Esophagus squamous epithelium (tissue), 5 donors: ENCODE measurements around the gene ECE2. TPM values are rescaled to one million over a fixed set of nuclear protein-coding genes. Genes with fewer than 3 reads are reported as not detected.

Source experiments
- DNase-seq: peaks from one replicate; lab custom pipeline; 2025; lab: John Stamatoyannopoulos, UW
- H3K27ac ChIP-seq, 4 donors: fragments of 200-600 bp; sonication (generic); one replicate each; pipeline ENCODE4 v1.5.1; 2016 to 2019; ENCODE audit warnings: mild to moderate bottlenecking in 1 of 4
- H3K27me3 ChIP-seq, 4 donors: fragments of 200-600 bp; sonication (generic); 1 replicate in 3 of 4; 2 replicates in 1 of 4; pipeline versions ENCODE4 v1.5.1 to v1.6.0; 2017 to 2021; ENCODE audit warnings: antibody characterized with exemption in 1 of 4
- H3K36me3 ChIP-seq, 3 donors: fragments of 200-600 bp; sonication (generic); one replicate each; pipeline ENCODE4 v1.5.1; 2016 to 2019
- H3K4me1 ChIP-seq, 3 donors: fragments of 200-600 bp; sonication (generic); one replicate each; pipeline ENCODE4 v1.5.1; 2017 to 2019
- H3K4me3 ChIP-seq, 4 donors: fragments of 200-600 bp; sonication (generic); 1 replicate in 3 of 4; 2 replicates in 1 of 4; pipeline ENCODE4 v1.5.1; 2016 to 2019; ENCODE audit warnings: mild to moderate bottlenecking in 2 of 4, moderate library complexity in 1 of 4
- H3K9me3 ChIP-seq, 3 donors: fragments of 200-600 bp; sonication (generic); one replicate each; pipeline ENCODE4 v1.5.1; 2016 to 2019
- CTCF ChIP-seq, 6 experiments: fragments of 450-650 bp in 4 of 6; fragments of 200-600 bp in 2 of 6; sonication (generic) in 2 of 6; IDR thresholded peaks; one replicate each; pipeline ENCODE4 v1.5.1; 2016 to 2019; ENCODE audit warnings: antibody characterized with exemption in 6 of 6, mild to moderate bottlenecking in 4 of 6, moderate library complexity in 4 of 6
- POLR2A ChIP-seq, 4 donors: fragments of 450-650 bp; IDR thresholded peaks; one replicate each; pipeline ENCODE4 v1.6.1; 2017; ENCODE audit warnings: antibody characterized with exemption in 4 of 4, mild to moderate bottlenecking in 4 of 4, moderate library complexity in 3 of 4
- WGBS, 2 donors: methylation state at CpG; one replicate each; pipeline ENCODE4 v1.1.5; 2018; 5-methylcytosine and 5-hydroxymethylcytosine counted together
- intact Hi-C: fragments of 100-400 bp; cut with DNase I; formaldehyde crosslinking; loops from one replicate; pipeline ENCODE4 v1.15.0; 2022
- total RNA-seq, 4 donors: library from RNA; depleted of rRNA; stranded (reverse); fragments of >200 nt; gene quantifications; one replicate each; pipeline ENCODE4 v1.1.0, GENCODE V29; 2016
- donor health status: DM: yes; HTN: yes; CAD: no.

The ECE2 gene
- total RNA-seq, 4 donors from 2014 or later, result not detected

- intact Hi-C loops, result no loop called here
- Histone ChIP-seq H3K4me3 (peak within 1 kb of the TSS; percentile 74 to 89 (median 76)), H3K36me3 (peaks cover 16 to 25% (median 17%) of the 10 kb centered on the region in 3 donors), H3K4me1 (peaks cover 5 to 30% (median 17%) of the 10 kb centered on the region in 3 donors), H3K9me3 (no peaks in the 10 kb centered on the region), H3K27me3 (no peaks in the 10 kb centered on the region), H3K27ac (peak within 1 kb of the TSS; percentile 80 to 91 (median 86))
- 0 to 1% methylated on average over 25 to 42 of the region's 49 CpGs for WGBS, 2 donors
- TF ChIP-seq POLR2A (IDR thresholded peaks at IDR 0.05) (peak in 1 of 4 donors; percentile 68), CTCF (IDR thresholded peaks at IDR 0.05) (no peak)
- peak; percentile 29 for DNase-seq
Measured at GRCh38 chr3:184248454-184249411, 27.1 kb upstream of the ECE2 start, which contains the start of gene ALG3. Gene ALG3, minus strand, starts transcription at chr3:184248962. Its CDS starts 22 bp downstream, at chr3:184248940.

- peak; percentile 73 for DNase-seq
- H3K4me3 ChIP-seq, result peak within 1 kb of the TSS; percentile 74 to 89 (median 76)
- peak; percentile 25 to 47 (median 28) for TF ChIP-seq CTCF (IDR thresholded peaks at IDR 0.05)
- peak in 1 of 4 donors; percentile 16 for TF ChIP-seq POLR2A (IDR thresholded peaks at IDR 0.05)
- intact Hi-C loops, result no loop called here
- H3K9me3 ChIP-seq, result no peaks in the 10 kb centered on the region
- H3K27ac ChIP-seq, result peak within 1 kb of the TSS; percentile 80 to 91 (median 86)
- peaks cover 8 to 17% (median 9%) of the 10 kb centered on the region in 3 donors for H3K36me3 ChIP-seq
- 0 to 1% methylated on average over 10 to 24 of the region's 54 CpGs for WGBS, 2 donors
- H3K4me1 ChIP-seq, result peaks cover 5 to 30% (median 17%) of the 10 kb centered on the region in 3 donors
- no peaks in the 10 kb centered on the region for H3K27me3 ChIP-seq
Measured at GRCh38 chr3:184249412-184250166, 26.2 kb upstream of the ECE2 start, which contains the start of gene EEF1AKMT4. Gene EEF1AKMT4, plus strand, starts transcription at chr3:184249672. Its CDS starts 23 bp downstream, at chr3:184249695.

- WGBS, 2 donors, result 15 to 17% methylated on average over 15 to 17 of the region's 20 CpGs
- Histone ChIP-seq H3K4me3 (peak overlapping the region; percentile 74 to 89 (median 76)), H3K36me3 (peaks cover under 1 to 10% (median 2%) of the 10 kb centered on the region in 3 donors), H3K27me3 (no peaks in the 10 kb centered on the region), H3K4me1 (peaks cover 5 to 30% (median 17%) of the 10 kb centered on the region in 3 donors), H3K9me3 (no peaks in the 10 kb centered on the region), H3K27ac (peak overlapping the region; percentile 80 to 91 (median 86))
- intact Hi-C loops, result no loop called here
- peak; percentile 37 for DNase-seq
- TF ChIP-seq POLR2A (IDR thresholded peaks at IDR 0.05) (no peak), CTCF (IDR thresholded peaks at IDR 0.05) (peak; percentile 82 to 94 (median 89))
Measured at GRCh38 chr3:184250167-184250828, 25.5 kb upstream of the ECE2 start.

- Histone ChIP-seq H3K4me3 (no peak overlapping the region), H3K4me1 (peaks cover 7 to 18% (median 10%) of the 10 kb centered on the region in 3 donors), H3K9me3 (no peaks in the 10 kb centered on the region), H3K27ac (no peak overlapping the region), H3K27me3 (peaks cover 4 to 24% (median 4%) of the 10 kb centered on the region in 4 donors), H3K36me3 (peaks cover 0 to 16% (median 4%) of the 10 kb centered on the region in 3 donors)
- TF ChIP-seq POLR2A (IDR thresholded peaks at IDR 0.05) (no peak), CTCF (IDR thresholded peaks at IDR 0.05) (no peak)
- DNase-seq, result no peak
- WGBS, 2 donors, result 67 to 85% methylated on average over 3 of the region's 3 CpGs
- intact Hi-C loops, result no loop called here
Measured at GRCh38 chr3:184255291-184256039, 20.4 kb upstream of the ECE2 start.
